HepG2 (cell line): ENCODE measurements around the gene SAPCD2. TPM values are rescaled to one million over a fixed set of nuclear protein-coding genes. Genes with fewer than 3 reads are reported as not detected.

Experiments
- ADNP ChIP-seq: sonication (generic); formaldehyde crosslinking; IDR thresholded peaks from 2 replicates; pipeline ENCODE4 v1.4.0; 2020; ENCODE audit warnings: missing genetic modification reagents
- NBN ChIP-seq: fragments of 450-650 bp; conservative IDR thresholded peaks from 2 replicates; pipeline ENCODE4 v1.6.1; 2017
- NFE2L2 ChIP-seq: fragments of 150-350 bp; IDR thresholded peaks from 2 replicates; pipeline ENCODE4 v1.6.1; 2014; ENCODE audit warnings: low read length
- NR2F6 ChIP-seq, 2 experiments: IDR thresholded peaks; 2 replicates each; pipeline ENCODE4 v1.6.1; 2016; ENCODE audit warnings: antibody characterized with exemption in 1 of 2, mild to moderate bottlenecking in 1 of 2
- RAD21 ChIP-seq: fragments of 450-650 bp; formaldehyde crosslinking; IDR thresholded peaks from 2 replicates; pipeline ENCODE4 v1.5.0; 2020; ENCODE audit warnings: mild to moderate bottlenecking
- REXO4 ChIP-seq: sonication (generic); formaldehyde crosslinking; IDR thresholded peaks from 2 replicates; pipeline ENCODE4 v1.8.0; 2022; ENCODE audit warnings: missing genetic modification reagents, mild to moderate bottlenecking, borderline replicate concordance
- RNF2 ChIP-seq: fragments of 450-650 bp; conservative IDR thresholded peaks from 2 replicates; pipeline ENCODE4 v1.6.1; 2016; ENCODE audit warnings: low read depth
- SMAD9 ChIP-seq: sonication (generic); formaldehyde crosslinking; IDR thresholded peaks from 2 replicates; pipeline ENCODE4 v1.5.1; 2020; ENCODE audit warnings: mild to moderate bottlenecking, missing genetic modification reagents
- SOX5 ChIP-seq: IDR thresholded peaks from 2 replicates; pipeline ENCODE4 v1.6.1; 2016; ENCODE audit warnings: borderline replicate concordance
- THAP11 ChIP-seq: IDR thresholded peaks from 2 replicates; pipeline ENCODE4 v1.6.1; 2016; ENCODE audit warnings: missing biosample characterization, missing genetic modification reagents
- YEATS2 ChIP-seq: sonication (generic); formaldehyde crosslinking; IDR thresholded peaks from 2 replicates; pipeline ENCODE4 v1.4.0; 2020; ENCODE audit warnings: missing genetic modification reagents, borderline replicate concordance
- ZNF251 ChIP-seq: sonication (generic); formaldehyde crosslinking; IDR thresholded peaks from 2 replicates; pipeline ENCODE4 v1.9.0; 2021; ENCODE audit warnings: mild to moderate bottlenecking, missing genetic modification reagents
- ZNF282 ChIP-seq: fragments of 450-650 bp; IDR thresholded peaks from 2 replicates; pipeline ENCODE4 v1.6.1; 2018; ENCODE audit not compliant: partially characterized antibody
- ZNF317 ChIP-seq: sonication (generic); formaldehyde crosslinking; IDR thresholded peaks from 2 replicates; pipeline ENCODE4 v1.5.0; 2020; ENCODE audit warnings: mild to moderate bottlenecking, missing genetic modification reagents
- ZNF33B ChIP-seq: sonication (generic); formaldehyde crosslinking; IDR thresholded peaks from 2 replicates; pipeline ENCODE4 v1.5.1; 2020; ENCODE audit warnings: mild to moderate bottlenecking, missing genetic modification reagents
- ZNF569 ChIP-seq: sonication (generic); formaldehyde crosslinking; IDR thresholded peaks from 2 replicates; pipeline ENCODE4 v1.5.0; 2020; ENCODE audit warnings: mild to moderate bottlenecking, missing genetic modification reagents, moderate library complexity, borderline replicate concordance
- ZNF781 ChIP-seq: sonication (generic); formaldehyde crosslinking; IDR thresholded peaks from 2 replicates; pipeline ENCODE4 v1.5.1; 2020; ENCODE audit warnings: borderline replicate concordance, mild to moderate bottlenecking, missing genetic modification reagents; ENCODE audit errors: not compliant biosample characterization
- ZNF841 ChIP-seq: sonication (generic); formaldehyde crosslinking; IDR thresholded peaks from 2 replicates; pipeline ENCODE4 v1.8.1; 2023; ENCODE audit warnings: missing genetic modification reagents, borderline replicate concordance
- polyA plus RNA-seq, 8 experiments: library from polyadenylated mRNA; depleted of rRNA in 3 of 8; stranded (reverse) in 7 of 8; unstranded in 1 of 8; fragments of >200 nt; fragmentation: Illumina TruSeq in 4 of 8; extraction: Trizol in 4 of 8; gene quantifications; 2 replicates each; pipeline versions ENCODE4 v1.2.1 to v1.2.3, GENCODE V29; 2011 to 2016; ENCODE audit warnings: low read depth in 4 of 8, missing spikeins in 1 of 8, mixed read lengths in 1 of 8; ENCODE audit not compliant: insufficient read depth in 1 of 8
- total RNA-seq, 5 experiments: library from RNA; depleted of rRNA; stranded (reverse); fragments of >200 nt; fragmentation: Illumina TruSeq; extraction: Trizol; gene quantifications; 2 replicates each; pipeline ENCODE4 v1.2.3, GENCODE V29; 2016; ENCODE audit warnings: low read depth in 1 of 5
- TF ChIP-seq, protein P1 (sequence below): sonication (generic); formaldehyde crosslinking; IDR thresholded peaks from 2 replicates; pipeline ENCODE4 v1.5.0; 2020; ENCODE audit warnings: missing genetic modification reagents
- TF ChIP-seq, protein P2 (sequence below): sonication (generic); formaldehyde crosslinking; IDR thresholded peaks from 2 replicates; pipeline ENCODE4 v1.9.0; 2022; ENCODE audit warnings: missing genetic modification reagents, mild to moderate bottlenecking, borderline replicate concordance
- TF ChIP-seq, protein P3 (sequence below): sonication (generic); formaldehyde crosslinking; IDR thresholded peaks from 2 replicates; pipeline ENCODE4 v1.5.0; 2020; ENCODE audit warnings: mild to moderate bottlenecking, missing genetic modification reagents
- TF ChIP-seq, protein P4 (sequence below): sonication (generic); formaldehyde crosslinking; IDR thresholded peaks from 2 replicates; pipeline ENCODE4 v1.4.0; 2020; ENCODE audit warnings: missing genetic modification reagents
- TF ChIP-seq, protein P5 (sequence below): sonication (generic); formaldehyde crosslinking; IDR thresholded peaks from 2 replicates; pipeline ENCODE4 v1.4.0; 2020; ENCODE audit warnings: missing genetic modification reagents

Gene SAPCD2
- total and polyA plus RNA-seq, 2 of the 13 experiments (the other 11 are each of a cell fraction or from before 2014, with no cell fraction given), result 21.9 to 42.8 TPM

DNA sequence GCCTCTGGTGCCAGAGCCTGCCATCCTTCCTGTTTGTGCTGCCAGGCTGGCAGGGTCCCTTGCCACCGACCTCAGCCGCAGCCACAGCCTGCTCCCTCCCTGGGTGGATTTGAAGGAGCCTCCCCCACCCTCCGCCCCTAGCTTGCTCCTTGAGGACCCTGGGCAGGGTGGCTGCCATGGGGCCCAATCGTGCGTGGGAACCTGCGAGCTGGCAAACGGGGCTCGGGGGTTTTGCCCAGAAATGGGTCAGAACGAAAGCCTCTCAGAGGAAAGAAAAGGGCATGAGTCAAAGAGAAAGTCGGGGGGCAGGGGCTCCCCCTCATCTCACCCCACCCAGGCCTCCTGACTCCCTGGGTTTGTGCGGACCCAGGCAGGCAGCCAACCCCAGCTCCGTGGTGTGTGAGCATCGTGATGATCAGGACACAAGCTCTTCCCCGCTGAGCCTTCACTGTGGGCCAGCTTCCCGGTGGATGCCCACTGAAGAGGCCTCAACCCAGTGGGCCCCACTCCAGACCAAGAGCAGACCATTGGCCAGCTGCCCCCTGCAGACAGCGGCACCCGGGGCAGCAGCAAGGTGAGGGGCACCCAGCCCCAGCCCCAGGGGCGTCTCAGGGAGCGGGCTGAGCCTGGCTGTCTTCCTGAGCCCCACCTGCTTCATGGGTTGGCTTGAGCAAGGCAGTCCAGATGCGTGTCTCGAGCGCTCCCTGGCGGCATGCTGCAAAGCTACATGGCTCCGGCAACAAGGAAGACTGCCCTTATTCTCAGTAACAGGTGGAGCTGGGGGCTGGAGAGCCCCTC lies 35.4 kb downstream of the SAPCD2 start (continued):
- no peak for TF ChIP-seq REXO4 (CRISPR knock-in tag)
- TF ChIP-seq, protein P1, sequence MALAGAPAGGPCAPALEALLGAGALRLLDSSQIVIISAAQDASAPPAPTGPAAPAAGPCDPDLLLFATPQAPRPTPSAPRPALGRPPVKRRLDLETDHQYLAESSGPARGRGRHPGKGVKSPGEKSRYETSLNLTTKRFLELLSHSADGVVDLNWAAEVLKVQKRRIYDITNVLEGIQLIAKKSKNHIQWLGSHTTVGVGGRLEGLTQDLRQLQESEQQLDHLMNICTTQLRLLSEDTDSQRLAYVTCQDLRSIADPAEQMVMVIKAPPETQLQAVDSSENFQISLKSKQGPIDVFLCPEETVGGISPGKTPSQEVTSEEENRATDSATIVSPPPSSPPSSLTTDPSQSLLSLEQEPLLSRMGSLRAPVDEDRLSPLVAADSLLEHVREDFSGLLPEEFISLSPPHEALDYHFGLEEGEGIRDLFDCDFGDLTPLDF, result no peak
- TF ChIP-seq, protein P2, sequence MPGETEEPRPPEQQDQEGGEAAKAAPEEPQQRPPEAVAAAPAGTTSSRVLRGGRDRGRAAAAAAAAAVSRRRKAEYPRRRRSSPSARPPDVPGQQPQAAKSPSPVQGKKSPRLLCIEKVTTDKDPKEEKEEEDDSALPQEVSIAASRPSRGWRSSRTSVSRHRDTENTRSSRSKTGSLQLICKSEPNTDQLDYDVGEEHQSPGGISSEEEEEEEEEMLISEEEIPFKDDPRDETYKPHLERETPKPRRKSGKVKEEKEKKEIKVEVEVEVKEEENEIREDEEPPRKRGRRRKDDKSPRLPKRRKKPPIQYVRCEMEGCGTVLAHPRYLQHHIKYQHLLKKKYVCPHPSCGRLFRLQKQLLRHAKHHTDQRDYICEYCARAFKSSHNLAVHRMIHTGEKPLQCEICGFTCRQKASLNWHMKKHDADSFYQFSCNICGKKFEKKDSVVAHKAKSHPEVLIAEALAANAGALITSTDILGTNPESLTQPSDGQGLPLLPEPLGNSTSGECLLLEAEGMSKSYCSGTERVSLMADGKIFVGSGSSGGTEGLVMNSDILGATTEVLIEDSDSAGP (CRISPR knock-in tag), result peak; percentile 61
- no peak for TF ChIP-seq ZNF251 (CRISPR knock-in tag)
- no peak for TF ChIP-seq ZNF282
- no peak for TF ChIP-seq RNF2
- TF ChIP-seq, protein P3, sequence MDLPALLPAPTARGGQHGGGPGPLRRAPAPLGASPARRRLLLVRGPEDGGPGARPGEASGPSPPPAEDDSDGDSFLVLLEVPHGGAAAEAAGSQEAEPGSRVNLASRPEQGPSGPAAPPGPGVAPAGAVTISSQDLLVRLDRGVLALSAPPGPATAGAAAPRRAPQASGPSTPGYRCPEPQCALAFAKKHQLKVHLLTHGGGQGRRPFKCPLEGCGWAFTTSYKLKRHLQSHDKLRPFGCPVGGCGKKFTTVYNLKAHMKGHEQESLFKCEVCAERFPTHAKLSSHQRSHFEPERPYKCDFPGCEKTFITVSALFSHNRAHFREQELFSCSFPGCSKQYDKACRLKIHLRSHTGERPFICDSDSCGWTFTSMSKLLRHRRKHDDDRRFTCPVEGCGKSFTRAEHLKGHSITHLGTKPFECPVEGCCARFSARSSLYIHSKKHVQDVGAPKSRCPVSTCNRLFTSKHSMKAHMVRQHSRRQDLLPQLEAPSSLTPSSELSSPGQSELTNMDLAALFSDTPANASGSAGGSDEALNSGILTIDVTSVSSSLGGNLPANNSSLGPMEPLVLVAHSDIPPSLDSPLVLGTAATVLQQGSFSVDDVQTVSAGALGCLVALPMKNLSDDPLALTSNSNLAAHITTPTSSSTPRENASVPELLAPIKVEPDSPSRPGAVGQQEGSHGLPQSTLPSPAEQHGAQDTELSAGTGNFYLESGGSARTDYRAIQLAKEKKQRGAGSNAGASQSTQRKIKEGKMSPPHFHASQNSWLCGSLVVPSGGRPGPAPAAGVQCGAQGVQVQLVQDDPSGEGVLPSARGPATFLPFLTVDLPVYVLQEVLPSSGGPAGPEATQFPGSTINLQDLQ (CRISPR knock-in tag), result no peak
- TF ChIP-seq ZNF569, result no peak
- TF ChIP-seq THAP11 (CRISPR knock-in tag), result 0 out of 2 replicates have a peak, but pooled peaks have one; percentile 13
- TF ChIP-seq, protein P4, sequence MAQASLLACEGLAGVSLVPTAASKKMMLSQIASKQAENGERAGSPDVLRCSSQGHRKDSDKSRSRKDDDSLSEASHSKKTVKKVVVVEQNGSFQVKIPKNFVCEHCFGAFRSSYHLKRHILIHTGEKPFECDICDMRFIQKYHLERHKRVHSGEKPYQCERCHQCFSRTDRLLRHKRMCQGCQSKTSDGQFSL (CRISPR knock-in tag), result peak; percentile 47; the same call in 1 of the 2 replicates
- TF ChIP-seq SMAD9 (CRISPR knock-in tag), result no peak
- TF ChIP-seq YEATS2, result no peak
- no peak for TF ChIP-seq NR2F6 (IDR thresholded peaks at IDR 0.05)
- no peak for TF ChIP-seq NR2F6 (CRISPR knock-in tag; IDR thresholded peaks at IDR 0.05)
- 0 out of 2 replicates have a peak, but pooled peaks have one; percentile 19 for TF ChIP-seq SOX5 (CRISPR knock-in tag)
- TF ChIP-seq ZNF841 (CRISPR knock-in tag), result no peak
- TF ChIP-seq, protein P5, sequence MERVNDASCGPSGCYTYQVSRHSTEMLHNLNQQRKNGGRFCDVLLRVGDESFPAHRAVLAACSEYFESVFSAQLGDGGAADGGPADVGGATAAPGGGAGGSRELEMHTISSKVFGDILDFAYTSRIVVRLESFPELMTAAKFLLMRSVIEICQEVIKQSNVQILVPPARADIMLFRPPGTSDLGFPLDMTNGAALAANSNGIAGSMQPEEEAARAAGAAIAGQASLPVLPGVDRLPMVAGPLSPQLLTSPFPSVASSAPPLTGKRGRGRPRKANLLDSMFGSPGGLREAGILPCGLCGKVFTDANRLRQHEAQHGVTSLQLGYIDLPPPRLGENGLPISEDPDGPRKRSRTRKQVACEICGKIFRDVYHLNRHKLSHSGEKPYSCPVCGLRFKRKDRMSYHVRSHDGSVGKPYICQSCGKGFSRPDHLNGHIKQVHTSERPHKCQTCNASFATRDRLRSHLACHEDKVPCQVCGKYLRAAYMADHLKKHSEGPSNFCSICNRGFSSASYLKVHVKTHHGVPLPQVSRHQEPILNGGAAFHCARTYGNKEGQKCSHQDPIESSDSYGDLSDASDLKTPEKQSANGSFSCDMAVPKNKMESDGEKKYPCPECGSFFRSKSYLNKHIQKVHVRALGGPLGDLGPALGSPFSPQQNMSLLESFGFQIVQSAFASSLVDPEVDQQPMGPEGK (CRISPR knock-in tag), result peak; percentile 60
- TF ChIP-seq RAD21 (CRISPR knock-in tag), result peak; percentile 91
- TF ChIP-seq ADNP (CRISPR knock-in tag), result no peak
- no peak for TF ChIP-seq ZNF317
- no peak for TF ChIP-seq NFE2L2
- TF ChIP-seq NBN, result no peak
- TF ChIP-seq ZNF781 (CRISPR knock-in tag), result no peak
- TF ChIP-seq ZNF33B (CRISPR knock-in tag), result no peak
